ENCODE results near the gene NAV2.

GRCh38 chr11:20055312-20055711 is 342.7 kb downstream of the NAV2 start:
- no peak for TF ChIP-seq CTCF (IDR thresholded peaks at IDR 0.05)
- TF ChIP-seq POLR2A (IDR thresholded peaks at IDR 0.05), result no peak
